ENCODE measurements around the gene ANKRD34B.
A peak's percentile ranks its signal among the peaks of the same experiment; 100 is the strongest.

The ANKRD34B gene

GRCh38 chr5:80569086-80569960 lies 757 bp downstream of the ANKRD34B start:
- no peak for DNase-seq (ENCODE audit: low read depth in 2 of 2)

- DNase-seq (ENCODE audit: low read depth in 2 of 2), result no peak
Observed at GRCh38 chr5:80568251-80568650, 1.8 kb downstream of the ANKRD34B start.

GRCh38 chr5:80566711-80567259 lies 3.3 kb downstream of the ANKRD34B start:
- DNase-seq (ENCODE audit: low read depth in 2 of 2), result no peak

- no peak for DNase-seq (ENCODE audit: low read depth in 2 of 2)
Observed at GRCh38 chr5:80565330-80565729, 4.8 kb downstream of the ANKRD34B start.

GRCh38 chr5:80559244-80559643 lies 10.8 kb downstream of the ANKRD34B start:
- no peak for DNase-seq (ENCODE audit: low read depth in 2 of 2)

GRCh38 chr5:80555099-80555498 lies 15.0 kb downstream of the ANKRD34B start:
- no peak for DNase-seq (ENCODE audit: low read depth in 2 of 2)

GRCh38 chr5:80554646-80555045 lies 15.4 kb downstream of the ANKRD34B start:
- DNase-seq (ENCODE audit: low read depth in 2 of 2), result no peak

- no peak for DNase-seq (ENCODE audit: low read depth in 2 of 2)
Observed at GRCh38 chr5:80541392-80541791, 28.7 kb downstream of the ANKRD34B start.

- no peak for DNase-seq (ENCODE audit: low read depth in 2 of 2)
Observed at GRCh38 chr5:80540691-80541090, 29.4 kb downstream of the ANKRD34B start.

GRCh38 chr5:80516826-80517225 lies 53.3 kb downstream of the ANKRD34B start:
- DNase-seq (ENCODE audit: low read depth in 2 of 2), result peak; percentile 1 to 36

GRCh38 chr5:80509362-80509761 lies 60.7 kb downstream of the ANKRD34B start:
- DNase-seq (ENCODE audit: low read depth in 2 of 2), result no peak

GRCh38 chr5:80508844-80509243 lies 61.2 kb downstream of the ANKRD34B start:
- no peak for DNase-seq (ENCODE audit: low read depth in 2 of 2)

- no peak for DNase-seq (ENCODE audit: low read depth in 2 of 2)
Observed at GRCh38 chr5:80507663-80508062, 62.4 kb downstream of the ANKRD34B start.

All from stimulated activated CD8-positive, alpha-beta memory T cell treated with anti-CD3 and anti-CD28 coated beads, Interleukin-15, amount 100 ng/mL, for 48 hours (primary cell).